Psoas muscle (tissue), 8 donors: ENCODE data around the gene TECPR1. TPM values are rescaled to one million over a fixed set of nuclear protein-coding genes. Genes with fewer than 3 reads are reported as not detected.

ENCODE experiments used
- ATAC-seq, 4 donors: fragments of 200-7000 bp; cut with Tn5 transposase; one replicate each; pipeline ENCODE4 v1.9.1; 2020; ENCODE audit warnings: moderate library complexity in 3 of 4, mild to moderate bottlenecking in 2 of 4
- DNase-seq, 2 donors: peaks; one replicate each; pipeline ENCODE4 v3.0.0-alpha.2; 2020
- H3K27ac ChIP-seq: fragments of 200-600 bp; one replicate; pipeline ENCODE4 v1.8.0; 2022
- H3K27me3 ChIP-seq, 3 donors: fragments of 200-600 bp in 1 of 3; one replicate each; pipeline versions ENCODE4 v1.6.1 to v1.8.0; 2013 to 2022; ENCODE audit warnings: low read length in 2 of 3, mild to moderate bottlenecking in 2 of 3, moderate library complexity in 1 of 3; ENCODE audit not compliant: insufficient read depth in 3 of 3
- H3K36me3 ChIP-seq, 2 donors: fragments of 200-600 bp in 1 of 2; one replicate each; pipeline versions ENCODE4 v1.6.1 to v1.8.0; 2013 to 2022; ENCODE audit warnings: low read depth in 1 of 2, mild to moderate bottlenecking in 1 of 2, moderate library complexity in 1 of 2; ENCODE audit not compliant: insufficient read depth in 1 of 2
- H3K4me1 ChIP-seq: fragments of 200-600 bp; one replicate; pipeline ENCODE4 v1.8.0; 2022
- H3K4me3 ChIP-seq: fragments of 200-600 bp; one replicate; pipeline ENCODE4 v1.8.0; 2022; ENCODE audit warnings: mild to moderate bottlenecking
- H3K9me3 ChIP-seq: fragments of 200-600 bp; one replicate; pipeline ENCODE4 v1.8.0; 2022
- CTCF ChIP-seq: fragments of 200-600 bp; IDR thresholded peaks from one replicate; pipeline ENCODE4 v1.8.0; 2022; ENCODE audit warnings: antibody characterized with exemption
- WGBS, 3 donors: extraction: QIAGEN DNeasy Blood & Tissue Kit; methylation state at CpG; one replicate each; pipeline versions ENCODE4 v1.1.6 to v1.1.7; 2013; 5-methylcytosine and 5-hydroxymethylcytosine counted together
- intact Hi-C, 2 donors: fragments of 100-400 bp; cut with DNase I; formaldehyde crosslinking; loops; one replicate each; pipeline versions ENCODE4 v1.11.0 to v1.14.2; 2022
- polyA plus RNA-seq, 3 donors: library from polyadenylated mRNA; stranded (reverse); fragments of 200-250 nt; gene quantifications; one replicate each; pipeline ENCODE4 v1.2.3, GENCODE V29; 2013
- total RNA-seq, 4 donors: library from RNA; stranded (reverse); fragmentation: NEBNext Ultra II Directional in 2 of 4; extraction: Animal tissue kit (Norgen Biotek cat#: 25700) in 2 of 4; gene quantifications; one replicate each; pipeline versions ENCODE4 v1.2.1 to v1.2.4, GENCODE V29; 2021 to 2023
- donor health status: healthy with polysubstance abuse.
- donor health status: DM: no; HTN: no; CAD: no; lungs with moderate emphysema.
- donor health status: Bipolar disorder and iron deficiency.
- donor health status: healthy.
- donor health status: DM: yes; HTN: yes; CAD: no.
- donor health status: DM: no; HTN: no; CAD: no.
- donor health status: DM: no; HTN: no; CAD: no.
- donor health status: DM: yes; HTN: yes; CAD: no.

TECPR1 gene
- total and polyA plus RNA-seq, 7 donors = 7.0 to 23.0 (median 14.5) TPM

GRCh38 chr7:98174334-98175259 lies 77.4 kb downstream of the TECPR1 start:
- ATAC-seq (peak; percentile 82 to 94 (median 87)), DNase-seq (peak; percentile 78 to 96)
- Histone ChIP-seq H3K27me3 (no peaks in the 10 kb centered on the region), H3K4me3 (no peak overlapping the region), H3K36me3 (peaks cover 4 to 20% of the 10 kb centered on the region in 2 donors), H3K4me1 (peaks cover 55% of the 10 kb centered on the region), H3K9me3 (no peaks in the 10 kb centered on the region), H3K27ac (peak overlapping the region; percentile 69)
- no peak for TF ChIP-seq CTCF
- 60 to 79% (median 72%) methylated on average over 20 of the region's 20 CpGs for WGBS, 3 donors
- intact Hi-C loops = loop anchor here (5.0 kb wide), 1 partner anchor 108 kb away; the partner anchor contains the start of gene BRI3 (in 2 of the 2)

GRCh38 chr7:98171449-98171848 lies 80.6 kb downstream of the TECPR1 start:
- TF ChIP-seq CTCF = no peak
- Histone ChIP-seq H3K36me3 (peaks cover 4 to 20% of the 10 kb centered on the region in 2 donors), H3K9me3 (no peaks in the 10 kb centered on the region), H3K27me3 (no peaks in the 10 kb centered on the region), H3K4me1 (peaks cover 45% of the 10 kb centered on the region), H3K4me3 (no peak overlapping the region), H3K27ac (no peak overlapping the region)
- no peak for DNase-seq
- 92 to 96% (median 93%) methylated on average over 24 of the region's 24 CpGs for WGBS, 3 donors
- no peak for ATAC-seq
- intact Hi-C loops = no loop called here

GRCh38 chr7:98170966-98171365 lies 81.1 kb downstream of the TECPR1 start:
- no peak for TF ChIP-seq CTCF
- H3K4me3 ChIP-seq = no peak overlapping the region
- no peak for DNase-seq
- intact Hi-C loops = no loop called here
- H3K9me3 ChIP-seq = no peaks in the 10 kb centered on the region
- H3K27ac ChIP-seq = peak overlapping the region; percentile 54
- WGBS, 3 donors = 93 to 98% (median 96%) methylated on average over 8 of the region's 8 CpGs
- no peak for ATAC-seq
- H3K4me1 ChIP-seq = peaks cover 41% of the 10 kb centered on the region
- no peaks in the 10 kb centered on the region for H3K27me3 ChIP-seq
- H3K36me3 ChIP-seq = peaks cover 4 to 20% of the 10 kb centered on the region in 2 donors

- TF ChIP-seq CTCF = no peak
- H3K4me3 ChIP-seq = no peak overlapping the region
- no peaks in the 10 kb centered on the region for H3K9me3 ChIP-seq
- no peaks in the 10 kb centered on the region for H3K27me3 ChIP-seq
- DNase-seq (no peak), ATAC-seq (no peak)
- H3K27ac ChIP-seq = peak overlapping the region; percentile 54
- H3K36me3 ChIP-seq = peaks cover 4 to 17% of the 10 kb centered on the region in 2 donors
- WGBS, 3 donors = 90 to 94% (median 93%) methylated on average over 5 of the region's 5 CpGs
- peaks cover 31% of the 10 kb centered on the region for H3K4me1 ChIP-seq
- intact Hi-C loops = loop anchor here (1.0 to 5.0 kb wide), 5 partner anchors 37 to 148 kb away; partner anchors contain the start of gene LMTK2 (in 1 of the 2)
Measured at GRCh38 chr7:98168904-98169621, 83.0 kb downstream of the TECPR1 start.
